GM21786 (cell line): ENCODE data around the gene MAGI2.

Experiments used
- ATAC-seq: cut with Tn5 transposase; IDR thresholded peaks from one replicate; pipeline ENCODE4 v1.9.1; 2021; ENCODE audit not compliant: unreplicated experiment

Gene MAGI2

DNA sequence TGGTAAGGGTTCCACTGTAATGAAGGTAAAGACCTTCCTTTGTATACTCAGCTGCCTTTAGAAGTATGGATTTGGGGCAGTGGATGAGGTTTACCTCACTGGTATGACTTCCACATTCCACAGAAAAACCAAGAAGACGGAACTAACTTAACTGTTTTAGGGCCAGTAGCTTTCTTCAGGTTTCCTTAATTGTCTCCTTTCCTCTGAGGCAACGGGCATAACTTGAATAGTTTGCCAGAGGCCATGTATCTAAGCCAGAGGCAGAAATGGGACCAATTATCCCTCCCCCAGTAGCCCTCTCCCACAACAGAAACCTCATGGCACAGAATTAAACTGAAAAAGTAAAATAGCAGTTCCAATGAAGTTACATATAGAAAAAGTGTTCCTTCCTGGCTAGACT lies 1373.2 kb downstream of the MAGI2 start:
- ATAC-seq, result no peak

DNA sequence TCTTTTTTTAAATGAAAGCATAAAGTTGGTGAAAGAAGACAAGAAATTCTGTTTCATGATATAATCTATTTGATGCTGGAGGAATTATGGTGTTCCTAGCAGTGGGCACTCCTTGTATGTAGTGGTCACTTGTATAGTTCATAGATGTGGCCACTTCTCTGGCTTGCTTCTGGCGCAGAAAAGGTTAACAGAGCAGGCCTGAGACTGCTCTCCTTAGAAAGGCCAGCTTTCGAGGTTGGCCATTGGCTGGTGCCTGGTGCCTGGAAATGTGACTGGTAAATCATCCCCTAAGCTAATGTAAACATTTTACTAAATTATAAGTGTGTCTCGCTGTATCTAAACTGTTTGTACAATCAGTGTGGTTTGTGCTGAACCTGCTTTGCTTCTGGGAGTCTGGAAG lies 1378.8 kb downstream of the MAGI2 start:
- ATAC-seq, result no peak

DNA sequence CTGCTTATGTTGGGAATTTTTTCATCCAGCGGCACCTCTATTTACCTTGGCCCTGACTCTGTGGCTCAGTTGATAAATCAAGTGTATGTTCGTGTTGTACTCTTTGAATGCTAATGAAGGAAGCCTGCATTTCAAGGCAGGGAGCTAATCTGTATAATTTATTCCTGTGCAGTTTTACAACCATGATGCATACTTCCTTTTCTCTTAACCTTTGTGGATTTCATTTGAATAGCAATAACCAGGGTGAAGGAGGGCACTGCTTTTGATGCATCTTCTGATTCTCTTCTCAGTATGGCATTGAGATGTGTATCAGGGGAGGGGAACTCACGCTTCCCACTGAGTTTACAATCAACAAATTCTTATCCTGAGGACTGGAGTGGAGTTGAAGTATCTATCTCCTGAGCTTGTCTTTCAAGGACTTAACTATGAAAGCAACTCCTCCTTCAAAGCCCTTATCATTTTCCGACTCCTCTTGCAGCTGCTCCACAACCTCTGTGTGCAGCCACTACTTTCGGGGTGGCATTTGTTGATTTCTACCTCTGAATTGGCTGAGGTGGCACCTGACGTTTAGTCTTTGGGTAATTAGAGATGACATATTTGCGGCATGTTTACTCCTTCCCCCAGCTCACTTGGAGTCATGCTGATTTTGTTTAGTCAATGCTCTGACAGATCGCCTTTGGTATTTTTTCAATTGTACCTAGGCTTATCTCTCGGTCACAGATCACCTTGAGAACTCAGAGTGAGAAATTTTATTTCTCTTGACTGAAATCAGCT lies 1379.7 kb downstream of the MAGI2 start:
- no peak for ATAC-seq

DNA sequence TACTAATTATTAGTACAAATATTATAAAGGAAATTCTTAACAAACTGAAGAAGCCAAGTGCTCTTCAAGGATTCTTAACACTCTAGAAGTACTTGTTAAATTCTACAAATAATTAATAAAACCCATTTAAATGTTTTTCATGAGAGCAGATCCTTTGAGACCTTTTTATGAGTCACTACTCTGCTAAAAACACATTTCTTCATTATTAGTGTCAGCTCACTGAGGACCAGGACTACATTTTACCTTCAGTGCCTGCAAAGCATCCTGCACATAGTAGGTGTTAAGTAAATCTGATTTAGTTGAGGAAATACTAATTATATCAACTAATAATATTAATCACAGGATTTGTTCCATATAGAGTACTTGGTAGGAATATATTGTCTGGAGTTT lies 1381.3 kb downstream of the MAGI2 start:
- no peak for ATAC-seq

DNA sequence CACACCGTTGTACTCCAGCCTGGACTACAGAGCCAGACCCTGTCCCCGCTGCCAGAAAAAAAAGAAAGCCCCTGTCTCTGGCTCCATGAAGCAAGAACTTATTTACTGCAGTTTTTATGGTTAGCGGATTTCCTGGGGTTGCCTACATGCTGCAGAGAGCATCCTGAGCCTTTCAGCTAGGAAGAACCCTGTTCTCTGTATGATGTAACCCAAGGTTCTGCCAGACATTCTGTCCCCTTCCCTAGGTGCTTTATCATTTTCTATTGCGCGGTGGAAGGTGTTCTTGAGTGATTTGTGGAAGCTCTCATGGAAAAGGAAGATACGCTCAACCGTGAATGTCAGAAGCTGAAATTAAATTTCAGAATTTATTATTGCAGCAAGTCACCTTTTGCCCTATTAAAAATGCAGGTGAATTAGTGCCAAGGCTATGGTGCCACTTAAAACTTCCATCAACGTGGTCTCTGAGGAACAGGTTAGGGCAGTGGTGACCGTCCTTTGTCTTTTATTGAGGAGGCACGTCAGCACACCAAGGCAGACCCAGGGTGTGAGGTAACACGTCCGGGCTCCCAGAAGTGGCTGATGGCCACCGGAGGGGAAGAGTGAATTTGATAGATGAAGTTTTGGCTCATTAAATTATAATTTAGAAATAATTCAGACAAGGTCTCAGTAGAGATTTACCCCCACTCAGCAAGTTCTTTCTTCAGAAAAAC lies 1381.8 kb downstream of the MAGI2 start:
- no peak for ATAC-seq

DNA sequence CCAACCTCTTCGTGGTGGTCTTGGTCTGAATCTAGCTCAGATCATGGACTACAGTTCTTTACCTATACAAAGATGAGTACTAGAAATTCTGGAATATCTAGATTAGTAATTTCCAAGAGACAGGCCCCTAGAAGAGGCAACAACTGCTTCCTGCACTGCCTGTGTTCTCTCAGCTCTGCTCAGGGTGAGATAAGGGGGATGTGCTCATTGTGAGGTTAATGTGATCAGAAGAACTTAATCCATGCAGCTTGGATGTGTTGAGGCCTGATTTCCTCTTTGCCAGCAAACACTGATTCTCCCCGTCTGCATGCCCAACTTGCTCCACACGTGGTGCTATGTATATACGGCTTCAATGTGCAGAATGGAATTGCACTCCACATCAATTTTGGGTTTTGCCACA lies 1386.9 kb downstream of the MAGI2 start:
- no peak for ATAC-seq

DNA sequence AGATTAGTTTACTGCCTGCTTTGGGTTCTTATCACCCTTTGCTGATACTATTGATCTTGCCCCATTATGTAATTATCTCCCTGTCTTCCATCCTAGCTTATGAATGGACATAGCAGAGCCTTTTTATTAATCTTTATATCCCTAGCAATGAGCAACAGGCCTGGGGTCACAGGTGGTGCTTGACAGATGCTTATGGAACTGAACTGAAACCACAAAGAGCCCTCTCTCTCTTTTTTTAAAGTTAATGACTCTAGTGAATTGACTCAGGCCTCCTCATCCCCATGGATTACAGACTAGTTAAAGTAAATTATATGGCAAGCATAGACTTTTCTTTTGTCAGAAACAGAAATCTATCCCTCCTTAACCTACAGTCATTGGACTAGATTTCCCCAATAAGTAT lies 1389.7 kb downstream of the MAGI2 start:
- ATAC-seq, result no peak

DNA sequence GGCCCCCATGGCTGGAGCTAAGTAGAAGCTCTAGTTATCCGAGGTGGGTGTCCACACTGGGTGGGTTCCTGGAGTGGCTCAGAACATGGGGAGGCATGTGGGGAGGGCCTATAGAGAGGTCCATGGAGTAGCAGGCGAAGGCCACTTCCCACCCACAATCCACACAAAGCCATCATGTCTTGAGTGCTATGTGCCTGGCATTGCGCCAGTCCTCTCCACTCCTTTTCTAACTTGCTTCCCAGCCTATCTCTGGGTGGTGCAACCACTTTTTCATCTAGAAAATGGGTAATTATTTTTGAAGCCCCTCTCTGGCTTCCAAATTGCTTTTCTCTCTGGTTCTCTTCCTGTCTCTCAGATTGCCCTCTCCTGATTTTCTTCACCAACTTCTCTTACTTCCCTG lies 1391.3 kb downstream of the MAGI2 start:
- ATAC-seq, result no peak

DNA sequence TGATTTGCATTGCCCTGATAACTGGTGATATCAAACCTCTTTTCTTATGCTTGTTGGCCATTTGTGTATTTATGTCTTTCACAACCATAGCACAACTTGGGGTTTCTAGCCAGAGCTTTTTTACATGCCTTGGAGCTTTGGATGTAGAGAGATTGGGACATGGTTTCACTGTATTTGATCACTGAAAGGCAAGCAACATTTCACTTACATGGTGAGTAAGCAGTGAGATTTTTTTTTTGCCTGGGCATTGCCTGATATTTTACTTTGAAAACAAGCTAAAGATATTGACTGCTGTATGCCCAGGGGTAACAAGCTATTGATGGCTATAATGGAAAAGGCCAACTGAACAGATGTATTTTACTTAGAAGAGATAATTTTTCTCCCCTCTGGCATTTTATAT lies 1395.9 kb downstream of the MAGI2 start:
- no peak for ATAC-seq

DNA sequence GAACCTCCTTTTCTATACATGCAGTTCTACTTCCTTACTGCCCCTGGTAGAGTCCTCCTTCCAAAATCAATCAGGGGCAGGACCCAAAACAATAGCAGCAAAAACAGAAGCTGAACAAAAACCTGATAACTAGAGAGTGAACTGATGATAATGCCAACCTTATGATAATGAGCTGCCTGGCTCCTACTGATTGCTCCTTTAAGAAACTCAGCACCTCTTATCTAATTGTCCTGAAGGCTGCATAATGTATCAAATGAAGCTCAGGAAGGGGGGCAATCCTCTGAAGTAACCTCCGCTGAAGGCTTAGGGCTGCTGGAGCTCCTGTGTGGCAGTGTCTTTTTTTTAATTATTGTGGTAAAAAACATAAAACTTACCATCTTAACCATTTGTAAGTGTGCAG lies 1397.9 kb downstream of the MAGI2 start:
- no peak for ATAC-seq

DNA sequence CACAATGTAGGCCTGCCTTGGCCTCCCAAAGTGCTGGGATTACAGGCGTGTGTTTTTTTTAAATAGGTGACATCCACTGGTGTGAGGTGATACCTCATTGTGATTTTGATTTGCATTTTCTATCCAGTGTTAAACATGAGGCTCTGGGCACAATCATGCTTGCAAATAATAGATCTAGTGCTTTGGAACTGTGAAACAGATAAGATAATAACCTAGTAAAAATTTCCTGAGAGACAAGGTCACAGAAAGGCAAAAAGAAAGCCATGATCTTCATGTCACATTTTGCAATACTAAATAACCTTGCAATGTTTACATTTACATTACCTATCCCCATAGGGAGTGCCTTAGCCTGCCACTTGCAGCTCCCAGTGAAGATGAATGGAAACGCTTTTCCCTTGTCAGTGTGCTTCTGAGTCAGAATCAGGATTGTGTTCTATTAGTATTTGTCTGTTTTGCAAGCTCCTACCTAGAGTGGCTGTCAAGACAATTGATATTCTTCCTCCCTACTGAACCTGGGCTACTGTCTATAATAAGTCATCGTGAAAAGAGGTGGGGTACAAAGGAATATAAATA lies 1398.4 kb downstream of the MAGI2 start:
- ATAC-seq, result no peak

DNA sequence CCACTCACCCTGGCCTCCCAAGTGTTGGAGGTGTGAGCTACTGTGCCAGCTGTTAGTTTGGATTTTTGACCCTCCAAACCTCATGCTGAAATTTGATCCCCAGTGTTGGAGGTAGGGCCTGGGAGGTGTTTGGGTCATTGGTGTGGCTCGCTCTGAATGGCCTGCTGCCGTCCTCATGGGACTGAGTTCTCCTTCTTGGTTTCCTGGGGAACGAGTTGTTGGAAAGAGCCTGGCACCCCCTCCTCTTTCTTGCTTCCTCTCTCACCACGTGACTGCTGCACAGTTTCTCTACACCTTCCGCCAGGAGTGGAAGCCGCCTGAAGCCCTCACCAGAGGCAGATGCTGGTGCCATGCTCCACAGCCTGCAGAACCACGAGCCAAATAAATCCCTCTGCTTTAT lies 1401.4 kb downstream of the MAGI2 start:
- ATAC-seq, result no peak

DNA sequence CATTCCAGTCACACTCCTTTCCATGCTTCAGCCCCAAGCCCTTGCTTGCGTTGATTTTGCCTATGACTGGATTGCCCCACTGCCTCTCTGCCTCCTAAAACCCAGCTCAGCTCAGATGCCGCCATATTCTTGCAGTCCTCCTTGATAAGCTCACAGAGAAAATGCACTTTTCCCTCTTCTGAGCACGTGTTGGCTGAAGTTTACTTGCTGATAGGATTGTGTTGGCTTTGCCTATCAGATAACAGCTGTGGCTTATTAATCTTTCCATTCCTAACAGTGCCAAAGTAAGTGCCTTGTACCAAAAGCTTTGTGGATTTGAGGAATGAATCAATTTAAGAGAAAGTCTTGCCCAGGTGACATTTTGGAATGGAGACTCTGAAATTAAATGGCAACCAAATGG lies 1405.7 kb downstream of the MAGI2 start:
- ATAC-seq, result no peak

DNA sequence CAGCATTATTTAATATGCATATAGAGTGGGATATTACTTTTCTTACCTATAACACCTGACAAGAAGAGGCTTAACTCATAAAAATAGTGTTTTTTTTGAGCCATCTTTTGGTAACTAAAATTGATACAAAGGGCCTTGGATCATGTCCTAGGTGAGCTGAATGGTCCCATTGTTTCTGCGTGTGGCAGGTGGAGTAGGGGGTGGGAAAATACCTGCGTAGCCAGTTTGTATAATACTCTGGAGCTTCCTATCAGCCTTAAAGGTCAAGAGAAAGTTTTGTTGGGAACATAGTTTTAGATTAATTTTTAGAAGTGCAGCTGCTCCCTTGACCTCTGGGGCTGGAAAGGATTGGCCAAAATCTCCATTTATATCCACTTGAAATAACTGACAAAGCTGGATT lies 1410.3 kb downstream of the MAGI2 start:
- no peak for ATAC-seq

DNA sequence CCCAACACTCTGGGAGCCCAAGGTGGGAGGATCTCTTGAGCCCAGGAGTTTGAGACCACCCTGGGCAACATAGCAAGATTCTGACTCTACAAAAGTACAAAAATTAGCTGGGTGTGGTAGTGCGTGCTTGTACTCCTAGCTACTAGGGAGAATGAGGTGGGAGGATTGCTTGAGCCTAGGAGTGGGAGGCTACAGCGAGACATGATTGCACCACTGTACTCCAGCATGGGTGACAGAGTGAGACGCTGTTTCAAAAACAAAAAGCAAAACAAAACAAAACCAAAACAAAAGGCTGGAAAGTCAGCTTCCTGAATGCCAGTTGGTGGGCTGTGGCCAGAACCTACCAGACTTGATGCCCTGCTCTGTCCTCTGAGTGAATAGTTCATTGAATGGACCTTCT lies 1412.0 kb downstream of the MAGI2 start:
- ATAC-seq, result no peak

DNA sequence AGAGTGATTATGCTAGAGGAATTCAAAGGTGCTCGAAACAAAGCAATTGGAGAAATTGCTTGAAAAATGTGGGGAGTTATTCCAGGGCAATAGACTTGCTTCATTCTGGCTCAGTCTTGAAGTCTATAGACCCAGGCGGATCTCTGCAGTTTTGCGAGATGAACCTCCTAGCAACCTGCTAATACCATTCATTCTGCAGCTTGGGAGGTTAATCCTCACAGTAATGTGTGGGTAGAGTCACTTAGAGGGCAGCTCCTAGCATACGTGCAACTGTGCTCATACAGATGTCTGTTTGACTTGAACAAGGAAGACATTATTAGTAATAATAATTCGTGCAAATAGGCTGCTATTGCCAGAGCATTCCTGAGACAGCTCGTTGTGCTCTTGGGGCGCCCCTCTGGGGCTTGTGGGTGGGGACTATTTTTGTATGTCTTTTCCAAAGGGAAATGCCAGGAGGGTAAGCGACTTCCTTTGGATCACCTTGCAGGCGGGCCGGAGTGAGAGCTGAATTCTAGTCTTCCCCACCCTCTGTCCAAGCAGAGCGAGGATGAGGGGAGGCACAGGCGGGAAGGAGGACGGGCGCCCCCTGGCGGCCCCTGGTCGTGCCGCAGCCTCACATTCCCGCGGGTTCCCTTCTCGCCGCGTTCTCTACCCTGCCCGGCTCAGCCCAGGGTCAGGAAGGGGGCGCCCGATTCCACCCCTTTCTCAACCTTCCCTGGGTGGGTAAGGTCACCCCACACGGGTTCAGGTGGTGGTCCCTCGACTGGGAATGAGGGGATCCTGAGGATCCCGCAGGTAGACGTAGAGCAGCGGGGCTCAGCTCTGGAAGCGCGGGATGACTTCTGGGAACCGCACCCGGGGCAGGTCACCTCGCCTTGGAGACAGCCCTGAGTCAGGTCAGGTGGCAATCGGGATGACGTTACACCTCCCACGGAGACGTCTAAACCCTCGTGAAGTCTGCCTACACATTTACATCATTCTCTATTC lies 1413.4 kb downstream of the MAGI2 start:
- ATAC-seq, result peak; percentile 83

DNA sequence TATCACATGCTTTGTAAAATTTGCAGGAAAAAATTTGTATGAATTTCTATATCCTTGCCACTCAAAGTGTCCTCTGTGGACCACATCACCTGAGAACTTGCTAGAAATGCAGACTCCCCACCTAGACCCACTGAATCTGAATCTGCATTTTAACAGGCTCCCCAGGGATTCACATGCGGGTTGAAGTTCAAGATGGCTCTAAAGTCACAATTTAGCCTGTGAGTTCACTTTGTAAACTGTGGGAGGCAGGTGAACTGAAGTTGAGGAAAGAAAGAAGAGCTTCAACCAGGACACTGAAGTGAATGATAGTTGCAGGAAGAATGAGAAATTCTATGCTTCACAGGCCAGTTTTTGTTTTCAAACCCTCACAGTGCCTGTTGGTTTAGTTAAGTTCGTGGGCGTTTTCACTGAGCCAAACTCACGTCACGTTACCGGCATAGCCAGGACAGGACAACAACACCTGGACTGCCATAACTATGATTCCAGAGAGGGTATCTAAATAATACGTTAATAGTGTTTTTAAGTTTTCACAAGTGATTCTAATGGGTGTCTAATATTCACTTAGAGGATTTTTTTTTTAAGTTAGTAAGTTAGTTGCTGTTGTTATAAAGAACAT lies 1414.9 kb downstream of the MAGI2 start:
- ATAC-seq, result no peak

DNA sequence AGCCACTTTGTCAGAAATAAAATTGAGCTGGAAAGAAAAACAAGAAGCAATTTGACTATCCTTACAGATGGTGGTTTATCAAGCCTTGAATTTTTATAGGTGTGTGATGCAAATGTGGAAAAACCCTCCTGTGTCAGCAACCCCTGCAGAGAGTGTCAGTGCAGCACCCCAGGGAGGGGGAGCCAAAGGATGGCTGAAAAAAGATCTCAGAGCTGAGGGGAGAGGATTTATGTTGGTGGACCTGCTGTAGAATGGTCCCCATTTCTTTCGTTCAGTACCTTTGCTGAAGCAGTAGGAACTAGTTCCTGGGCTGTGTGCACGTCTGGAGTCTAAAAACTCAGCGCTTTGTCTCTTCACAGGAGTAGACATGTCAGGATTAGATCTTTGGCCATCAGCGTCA lies 1415.9 kb downstream of the MAGI2 start:
- no peak for ATAC-seq

DNA sequence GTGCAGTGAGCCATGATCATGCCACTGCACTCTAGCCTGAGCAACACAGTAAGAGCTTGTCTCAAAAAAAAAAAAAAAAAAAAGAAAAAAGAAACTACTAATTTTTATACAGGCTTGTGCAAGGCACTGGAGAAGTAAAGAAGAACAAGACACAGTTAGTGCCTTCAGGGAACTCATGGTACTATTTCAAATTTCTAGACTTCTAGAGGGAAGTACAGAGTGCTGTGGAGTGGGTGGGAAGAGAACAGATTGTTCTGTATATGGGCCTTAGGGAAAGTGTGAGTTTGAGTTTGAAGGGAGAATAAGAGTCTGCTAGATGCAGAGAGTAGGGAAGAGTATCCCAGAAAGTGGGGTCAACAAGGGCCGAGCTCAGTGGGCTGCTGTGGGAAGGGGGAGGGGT lies 1420.1 kb downstream of the MAGI2 start:
- ATAC-seq, result no peak

DNA sequence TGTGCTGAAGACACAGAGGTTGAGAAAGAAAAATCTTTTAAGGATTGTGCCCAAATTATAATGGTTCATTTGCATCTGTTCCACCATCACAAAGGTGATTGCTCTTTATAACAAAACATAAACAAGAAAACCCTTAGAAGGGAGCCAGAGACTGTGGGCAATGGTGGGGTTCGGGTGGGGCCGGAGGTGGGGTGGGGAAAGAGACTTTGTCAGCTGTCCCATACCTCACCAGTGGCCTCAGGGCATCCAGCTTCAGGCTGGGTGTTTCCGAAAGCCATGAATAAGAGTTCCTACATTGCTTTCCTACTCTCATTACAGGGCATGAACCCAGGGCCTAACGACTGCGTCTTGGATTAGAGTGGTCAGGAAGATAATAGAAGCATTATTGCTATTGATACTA lies 1427.0 kb downstream of the MAGI2 start:
- no peak for ATAC-seq

DNA sequence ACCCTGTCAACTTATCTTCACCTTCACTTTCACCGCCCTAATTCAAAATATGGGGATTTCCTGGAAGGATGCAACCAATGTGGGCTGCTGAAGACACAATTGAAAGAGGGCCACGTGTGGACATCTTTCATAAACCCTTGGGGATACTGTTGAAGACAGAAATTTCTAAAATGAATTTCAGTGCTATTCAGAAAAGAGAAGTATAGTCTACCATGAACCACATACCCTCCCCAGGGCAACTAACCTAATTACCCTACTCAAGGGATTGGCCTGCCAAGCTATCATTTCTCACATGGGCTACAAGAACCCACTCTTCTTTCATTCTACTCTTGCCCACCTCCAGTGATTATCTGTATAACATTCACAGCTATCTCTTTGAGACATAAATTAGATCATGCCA lies 1428.9 kb downstream of the MAGI2 start:
- ATAC-seq, result no peak
